Liver (tissue), 3 donors: Measurements from ENCODE around the gene PNLIPRP1.

Experiments
- ATF3 ChIP-seq: IDR thresholded peaks from 2 replicates; pipeline ENCODE4 v1.6.1; 2016; ENCODE audit warnings: antibody characterized with exemption
- CTCF ChIP-seq: fragments of 150-350 bp; IDR thresholded peaks from 2 replicates; pipeline ENCODE4 v1.5.1; 2017; ENCODE audit warnings: improper control_type of control experiment, low read depth, low read length; ENCODE audit not compliant: missing input control
- EGR1 ChIP-seq, 2 donors: IDR thresholded peaks; 2 replicates each; pipeline ENCODE4 v1.6.1; 2016 to 2018; ENCODE audit warnings: antibody characterized with exemption in 2 of 2, low read depth in 2 of 2
- GABPA ChIP-seq, 2 donors: IDR thresholded peaks in 1 of 2; conservative IDR thresholded peaks in 1 of 2; 2 replicates each; pipeline ENCODE4 v1.6.1; 2016; ENCODE audit warnings: antibody characterized with exemption in 2 of 2, mild to moderate bottlenecking in 1 of 2, moderate library complexity in 1 of 2
- HNF4A ChIP-seq, 2 donors: conservative IDR thresholded peaks; 2 replicates each; pipeline ENCODE4 v1.6.1; 2016; ENCODE audit warnings: antibody characterized with exemption in 2 of 2, mild to moderate bottlenecking in 2 of 2
- HNF4G ChIP-seq: IDR thresholded peaks from 2 replicates; pipeline ENCODE4 v1.6.1; 2016; ENCODE audit warnings: antibody characterized with exemption
- JUND ChIP-seq, 2 donors: IDR thresholded peaks; 2 replicates each; pipeline ENCODE4 v1.6.1; 2016; ENCODE audit warnings: antibody characterized with exemption in 2 of 2
- MAX ChIP-seq: IDR thresholded peaks from 2 replicates; pipeline ENCODE4 v1.6.1; 2016; ENCODE audit warnings: antibody characterized with exemption
- RAD21 ChIP-seq, 2 donors: IDR thresholded peaks; 2 replicates each; pipeline ENCODE4 v1.6.1; 2016; ENCODE audit warnings: antibody characterized with exemption in 2 of 2, mild to moderate bottlenecking in 2 of 2
- REST ChIP-seq: IDR thresholded peaks from 2 replicates; pipeline ENCODE4 v1.6.1; 2016; ENCODE audit warnings: antibody characterized with exemption, mild to moderate bottlenecking
- SP1 ChIP-seq: IDR thresholded peaks from 2 replicates; pipeline ENCODE4 v1.6.1; 2018; ENCODE audit warnings: antibody characterized with exemption, mild to moderate bottlenecking
- TAF1 ChIP-seq: conservative IDR thresholded peaks from 2 replicates; pipeline ENCODE4 v1.6.1; 2016; ENCODE audit warnings: antibody characterized with exemption, mild to moderate bottlenecking
- ZBTB33 ChIP-seq: IDR thresholded peaks from 2 replicates; pipeline ENCODE4 v1.6.1; 2016; ENCODE audit warnings: antibody characterized with exemption
- donor health status: healthy.
- donor health status: healthy.

- TF ChIP-seq JUND (IDR thresholded peaks at IDR 0.05) (no peak), CTCF (no peak), EGR1 (IDR thresholded peaks at IDR 0.05; ENCODE audit: low read depth in 2 of 2) (no peak), HNF4A (conservative IDR thresholded peaks at IDR 0.05) (no peak), REST (no peak), SP1 (no peak), MAX (no peak), TAF1 (no peak), ZBTB33 (no peak), HNF4G (no peak), GABPA (IDR thresholded peaks at IDR 0.05 in 1 of 2, conservative IDR thresholded peaks at IDR 0.05 in 1 of 2) (no peak), ATF3 (no peak), RAD21 (IDR thresholded peaks at IDR 0.05) (no peak)
Observed at GRCh38 chr10:116574797-116575196, 16.0 kb upstream of the PNLIPRP1 start.
